Neural cell (in vitro differentiated cells): ENCODE results near the gene LHPP. TPM values are rescaled to one million over a fixed set of nuclear protein-coding genes. Genes with fewer than 3 reads are reported as not detected.

Source experiments
- H2AFZ ChIP-seq: fragments of 200-600, 300-800 bp; sonication (generic), shearing (Covaris generic); 2 replicates; pipeline ENCODE4 v1.6.0; 2014; ENCODE audit warnings: low read depth, mild to moderate bottlenecking, antibody characterized with exemption, low read length, moderate library complexity
- H3F3A ChIP-seq: fragments of 200-600 bp; shearing (Covaris generic); 2 replicates; pipeline ENCODE4 v1.6.1; 2016; ENCODE audit warnings: mild to moderate bottlenecking, moderate library complexity, mixed read lengths, antibody characterized with exemption, low read length; ENCODE audit not compliant: insufficient read depth, poor library complexity, severe bottlenecking
- H3K27ac ChIP-seq: fragments of 200-600, 300-800 bp; sonication (generic), shearing (Covaris generic); 2 replicates; pipeline ENCODE4 v1.5.1; 2014; ENCODE audit warnings: mild to moderate bottlenecking, low read length, moderate library complexity
- H3K27me3 ChIP-seq: fragments of 300-800, 200-600 bp; sonication (generic), shearing (Covaris generic); 2 replicates; pipeline ENCODE4 v1.6.0; 2014; ENCODE audit warnings: mild to moderate bottlenecking, low read depth, low read length, moderate library complexity; ENCODE audit not compliant: insufficient read depth
- H3K36me3 ChIP-seq: fragments of 300-800, 200-600 bp; sonication (generic), shearing (Covaris generic); 2 replicates; pipeline ENCODE4 v1.5.1; 2014; ENCODE audit warnings: mild to moderate bottlenecking, antibody characterized with exemption, low read length, moderate library complexity; ENCODE audit not compliant: insufficient read depth
- H3K4me2 ChIP-seq: fragments of 300-800, 200-600 bp; sonication (generic), shearing (Covaris generic); 2 replicates; pipeline ENCODE4 v1.6.0; 2014; ENCODE audit warnings: mild to moderate bottlenecking, low read length
- H3K4me3 ChIP-seq: fragments of 300-800, 200-600 bp; sonication (generic), shearing (Covaris generic); 2 replicates; pipeline ENCODE4 v1.5.1; 2014; ENCODE audit warnings: mild to moderate bottlenecking, low read length, moderate library complexity
- H3K79me2 ChIP-seq: fragments of 200-600 bp; shearing (Covaris generic); replicated peaks from 2 replicates; pipeline ENCODE4 v1.6.0; 2014; ENCODE audit warnings: mild to moderate bottlenecking, low read length, moderate library complexity; ENCODE audit not compliant: insufficient read depth
- H3K9ac ChIP-seq: fragments of 300-800, 200-600 bp; sonication (generic), shearing (Covaris generic); 2 replicates; pipeline ENCODE4 v1.6.1; 2016; ENCODE audit warnings: mild to moderate bottlenecking, low read length, mixed read lengths
- H3K9me2 ChIP-seq: fragments of 200-600 bp; shearing (Covaris generic); 2 replicates; pipeline ENCODE4 v1.6.1; 2016; ENCODE audit warnings: mild to moderate bottlenecking, low read length, mixed read lengths; ENCODE audit not compliant: insufficient read depth
- H3K9me3 ChIP-seq: fragments of 200-600, 300-800 bp; sonication (generic), shearing (Covaris generic); 2 replicates; pipeline ENCODE4 v1.6.1; 2016; ENCODE audit warnings: mild to moderate bottlenecking, mixed run types, low read length, moderate library complexity, mixed read lengths
- H4K20me1 ChIP-seq: fragments of 200-600 bp; shearing (Covaris generic); 2 replicates; pipeline ENCODE4 v1.6.1; 2016; ENCODE audit warnings: mild to moderate bottlenecking, mixed run types; ENCODE audit not compliant: insufficient read depth
- CTCF ChIP-seq: fragments of 450-650 bp; IDR thresholded peaks from 2 replicates; pipeline ENCODE4 v1.5.1; 2014; ENCODE audit warnings: antibody characterized with exemption, mild to moderate bottlenecking, moderate library complexity; ENCODE audit not compliant: poor library complexity, severe bottlenecking
- EP300 ChIP-seq: fragments of 450-650 bp; conservative IDR thresholded peaks from 2 replicates; pipeline ENCODE4 v1.6.1; 2014; ENCODE audit warnings: antibody characterized with exemption, mild to moderate bottlenecking, moderate library complexity; ENCODE audit not compliant: poor library complexity, severe bottlenecking
- EZH2 ChIP-seq: fragments of 200-600, 300-800 bp; shearing (Covaris generic), sonication (generic); IDR thresholded peaks from 2 replicates; pipeline ENCODE4 v1.6.1; 2014; ENCODE audit warnings: antibody characterized with exemption, low read length, borderline replicate concordance, mild to moderate bottlenecking; ENCODE audit not compliant: insufficient read depth, poor library complexity, severe bottlenecking
- MXI1 ChIP-seq: fragments of 450-650 bp; conservative IDR thresholded peaks from 2 replicates; pipeline ENCODE4 v1.6.1; 2014; ENCODE audit warnings: antibody characterized with exemption, mild to moderate bottlenecking; ENCODE audit not compliant: poor library complexity, severe bottlenecking
- POLR2AphosphoS5 ChIP-seq: IDR thresholded peaks from 2 replicates; pipeline ENCODE4 v1.6.1; 2012
- RAD21 ChIP-seq: fragments of 450-650 bp; conservative IDR thresholded peaks from 2 replicates; pipeline ENCODE4 v1.6.1; 2014; ENCODE audit warnings: antibody characterized with exemption, mild to moderate bottlenecking, moderate library complexity
- REST ChIP-seq: IDR thresholded peaks from 2 replicates; pipeline ENCODE4 v1.6.1; 2012; ENCODE audit warnings: borderline replicate concordance
- SMC3 ChIP-seq: fragments of 450-650 bp; conservative IDR thresholded peaks from 2 replicates; pipeline ENCODE4 v1.6.1; 2014; ENCODE audit warnings: antibody characterized with exemption, mild to moderate bottlenecking, moderate library complexity; ENCODE audit not compliant: poor library complexity
- TAF1 ChIP-seq: IDR thresholded peaks from 2 replicates; pipeline ENCODE4 v1.6.1; 2012; ENCODE audit warnings: low read depth
- polyA plus RNA-seq: library from polyadenylated mRNA; depleted of rRNA; stranded (reverse); fragments of >200 nt; gene quantifications from 2 replicates; pipeline ENCODE4 v1.2.3, GENCODE V29; 2014

Gene LHPP
- polyA plus RNA-seq, 1 donor from 2014 or later, result 16.0 TPM

GRCh38 chr10:124588736-124589490, 127.3 kb downstream of the LHPP start:
- Histone ChIP-seq H3K36me3 (no peaks in the 10 kb centered on the region), H3K27me3 (no peaks in the 10 kb centered on the region), H3K4me2 (no peak overlapping the region), H3K9me2 (no peaks in the 10 kb centered on the region), H3K9me3 (peaks cover 8% of the 10 kb centered on the region), H4K20me1 (no peaks in the 10 kb centered on the region), H2AFZ (no peak overlapping the region), H3K9ac (no peak overlapping the region), H3F3A (no peaks in the 10 kb centered on the region), H3K4me3 (no peak overlapping the region), H3K79me2 (no peaks in the 10 kb centered on the region), H3K27ac (no peak overlapping the region)
- TF ChIP-seq POLR2AphosphoS5 (no peak), REST (no peak), EZH2 (no peak), EP300 (no peak), RAD21 (no peak), TAF1 (no peak), CTCF (no peak), SMC3 (no peak), MXI1 (no peak)

- H3K9me2 ChIP-seq, result no peaks in the 10 kb centered on the region
- no peak overlapping the region for H3K27ac ChIP-seq
- no peaks in the 10 kb centered on the region for H3F3A ChIP-seq
- TF ChIP-seq REST (no peak), POLR2AphosphoS5 (no peak), EP300 (no peak), MXI1 (no peak), TAF1 (no peak), CTCF (no peak), SMC3 (no peak), EZH2 (no peak)
- H3K36me3 ChIP-seq, result no peaks in the 10 kb centered on the region
- no peak overlapping the region for H2AFZ ChIP-seq
- no peak overlapping the region for H3K4me3 ChIP-seq
- no peaks in the 10 kb centered on the region for H3K27me3 ChIP-seq
- H3K9ac ChIP-seq, result no peak overlapping the region
- no peaks in the 10 kb centered on the region for H4K20me1 ChIP-seq
- no peak overlapping the region for H3K4me2 ChIP-seq
- no peaks in the 10 kb centered on the region for H3K79me2 ChIP-seq
- H3K9me3 ChIP-seq, result peaks cover 8% of the 10 kb centered on the region
Observed at GRCh38 chr10:124589491-124590041, 127.9 kb downstream of the LHPP start.
